GM18909 (cell line): Measurements from ENCODE around the gene SHMT2.

ENCODE experiments used
- ATAC-seq: cut with Tn5 transposase; IDR thresholded peaks from one replicate; pipeline ENCODE4 v1.9.1; 2021; ENCODE audit warnings: mild to moderate bottlenecking; ENCODE audit not compliant: unreplicated experiment, poor library complexity

Gene SHMT2

DNA sequence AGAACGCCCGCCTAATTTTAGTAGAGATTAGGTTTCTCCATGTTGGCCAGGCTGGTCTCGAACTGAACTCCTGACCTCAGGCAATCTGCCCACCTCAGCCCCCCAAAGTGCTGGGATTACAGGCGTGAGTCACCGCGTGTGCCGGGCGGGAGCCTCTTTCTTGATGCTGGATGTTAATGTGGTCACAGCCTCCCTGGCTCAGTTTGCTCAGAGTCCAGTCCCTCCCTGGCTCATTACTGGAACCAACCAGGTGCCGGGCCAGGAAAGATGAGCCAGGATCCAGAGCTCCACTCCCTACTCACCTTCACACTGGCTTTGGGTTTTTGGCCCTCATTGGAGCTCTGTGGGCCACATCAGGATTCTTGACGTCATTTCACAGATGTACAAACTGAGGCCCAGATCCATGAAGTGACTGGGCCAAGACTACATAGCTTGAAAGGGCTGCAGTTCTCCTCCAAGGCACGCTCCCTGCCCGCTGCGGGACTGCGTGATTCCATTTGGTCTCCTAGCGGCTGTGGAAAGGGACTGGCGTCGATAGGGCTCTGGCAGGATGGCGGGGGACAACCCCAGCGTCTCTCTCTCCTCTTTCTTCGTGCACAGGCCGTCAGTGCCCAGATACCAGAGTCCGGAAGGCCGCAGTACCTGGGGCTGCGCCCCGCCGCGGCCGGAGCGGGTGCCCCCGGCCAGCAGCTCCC, 5.1 kb upstream of the SHMT2 start:
- no peak for ATAC-seq

DNA sequence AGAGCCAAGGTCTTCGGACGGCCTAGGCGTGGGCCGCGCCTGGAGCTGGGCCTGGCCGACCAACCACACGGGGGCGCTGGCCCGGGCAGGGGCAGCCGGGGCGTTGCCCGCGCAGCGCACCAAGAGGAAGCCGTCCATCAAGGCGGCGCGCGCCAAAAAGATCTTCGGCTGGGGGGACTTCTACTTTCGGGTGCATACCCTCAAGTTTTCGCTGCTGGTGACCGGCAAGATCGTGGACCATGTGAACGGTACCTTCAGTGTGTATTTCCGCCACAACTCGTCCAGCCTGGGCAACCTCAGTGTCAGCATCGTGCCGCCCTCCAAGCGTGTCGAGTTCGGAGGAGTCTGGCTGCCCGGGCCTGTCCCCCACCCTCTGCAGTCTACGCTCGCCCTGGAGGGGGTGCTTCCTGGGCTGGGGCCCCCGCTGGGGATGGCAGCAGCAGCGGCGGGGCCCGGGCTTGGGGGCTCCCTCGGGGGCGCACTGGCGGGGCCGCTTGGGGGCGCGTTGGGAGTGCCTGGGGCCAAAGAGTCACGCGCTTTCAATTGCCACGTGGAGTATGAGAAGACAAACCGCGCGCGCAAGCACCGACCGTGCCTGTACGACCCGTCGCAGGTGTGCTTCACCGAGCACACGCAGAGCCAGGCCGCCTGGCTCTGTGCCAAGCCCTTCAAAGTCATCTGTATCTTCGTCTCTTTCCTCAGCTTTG, 4.4 kb upstream of the SHMT2 start:
- ATAC-seq, result no peak

DNA sequence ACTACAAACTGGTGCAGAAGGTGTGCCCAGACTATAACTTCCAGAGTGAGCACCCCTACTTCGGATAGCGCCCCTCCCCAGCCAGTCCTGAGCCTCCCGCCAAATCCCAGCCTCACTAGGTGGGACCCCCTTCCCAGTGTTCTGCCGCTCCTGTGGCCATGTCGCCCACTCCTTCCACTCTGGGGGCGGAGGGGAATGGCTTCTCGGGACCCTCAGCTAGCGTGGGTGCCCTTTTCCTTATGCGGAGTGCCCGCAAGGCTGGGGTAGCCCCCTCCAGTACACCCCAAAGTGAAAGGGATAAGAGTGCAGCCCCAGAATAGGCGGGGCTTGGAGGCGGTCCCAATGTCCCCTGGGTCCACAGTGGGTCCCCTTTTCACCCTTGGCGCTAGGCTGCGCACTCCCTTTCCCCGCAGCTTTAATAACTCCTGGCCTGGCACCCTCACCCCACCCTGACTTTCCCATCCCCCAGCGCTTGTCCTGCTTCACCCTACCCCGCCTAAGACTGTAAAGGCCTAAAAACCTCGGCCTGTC, 3.8 kb upstream of the SHMT2 start:
- no peak for ATAC-seq

GRCh38 chr12:57226588-57227314, 2.8 kb upstream of the SHMT2 start:
- ATAC-seq, result no peak

- no peak for ATAC-seq
These were observed 2.0 kb upstream of the SHMT2 start for GRCh38 chr12:57227315-57228115.

GRCh38 chr12:57229046-57229633, 371 bp upstream of the SHMT2 start:
- ATAC-seq, result peak; percentile 11

GRCh38 chr12:57230381-57231155, 1.1 kb downstream of the SHMT2 start:
- no peak for ATAC-seq

DNA sequence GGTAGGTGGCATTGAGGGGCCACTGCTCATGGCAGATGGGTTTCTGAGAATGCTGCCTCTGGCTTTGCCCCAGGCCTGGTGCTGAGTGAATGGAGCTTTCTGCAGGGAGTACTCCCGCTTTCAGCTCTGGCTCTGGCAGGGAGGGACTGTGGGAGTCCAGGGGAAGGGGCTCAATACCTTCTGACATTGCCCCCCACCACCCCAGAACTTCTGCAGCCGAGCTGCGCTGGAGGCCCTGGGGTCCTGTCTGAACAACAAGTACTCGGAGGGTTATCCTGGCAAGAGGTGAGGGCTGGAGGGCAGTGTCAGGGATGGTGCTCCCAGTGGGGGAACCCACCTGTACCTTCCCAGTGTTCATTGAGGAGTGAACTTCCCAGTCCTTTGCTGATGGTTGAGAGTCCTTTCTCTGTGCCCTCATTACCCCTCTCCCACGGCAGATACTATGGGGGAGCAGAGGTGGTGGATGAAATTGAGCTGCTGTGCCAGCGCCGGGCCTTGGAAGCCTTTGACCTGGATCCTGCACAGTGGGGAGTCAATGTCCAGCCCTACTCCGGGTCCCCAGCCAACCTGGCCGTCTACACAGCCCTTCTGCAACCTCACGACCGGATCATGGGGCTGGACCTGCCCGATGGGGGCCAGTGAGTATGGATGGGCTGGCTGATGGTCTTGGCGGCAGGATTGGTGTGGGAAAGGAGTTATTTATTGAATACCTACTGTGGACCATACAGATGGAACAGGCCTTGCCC, 1.9 kb downstream of the SHMT2 start:
- ATAC-seq, result no peak

GRCh38 chr12:57232156-57232756, 2.7 kb downstream of the SHMT2 start:
- no peak for ATAC-seq

GRCh38 chr12:57233357-57234232, 4.1 kb downstream of the SHMT2 start:
- no peak for ATAC-seq

DNA sequence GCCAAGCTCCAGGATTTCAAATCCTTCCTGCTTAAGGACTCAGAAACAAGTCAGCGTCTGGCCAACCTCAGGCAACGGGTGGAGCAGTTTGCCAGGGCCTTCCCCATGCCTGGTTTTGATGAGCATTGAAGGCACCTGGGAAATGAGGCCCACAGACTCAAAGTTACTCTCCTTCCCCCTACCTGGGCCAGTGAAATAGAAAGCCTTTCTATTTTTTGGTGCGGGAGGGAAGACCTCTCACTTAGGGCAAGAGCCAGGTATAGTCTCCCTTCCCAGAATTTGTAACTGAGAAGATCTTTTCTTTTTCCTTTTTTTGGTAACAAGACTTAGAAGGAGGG, 4.7 kb downstream of the SHMT2 start:
- no peak for ATAC-seq

GRCh38 chr12:57234571-57235016, 5.1 kb downstream of the SHMT2 start:
- no peak for ATAC-seq

DNA sequence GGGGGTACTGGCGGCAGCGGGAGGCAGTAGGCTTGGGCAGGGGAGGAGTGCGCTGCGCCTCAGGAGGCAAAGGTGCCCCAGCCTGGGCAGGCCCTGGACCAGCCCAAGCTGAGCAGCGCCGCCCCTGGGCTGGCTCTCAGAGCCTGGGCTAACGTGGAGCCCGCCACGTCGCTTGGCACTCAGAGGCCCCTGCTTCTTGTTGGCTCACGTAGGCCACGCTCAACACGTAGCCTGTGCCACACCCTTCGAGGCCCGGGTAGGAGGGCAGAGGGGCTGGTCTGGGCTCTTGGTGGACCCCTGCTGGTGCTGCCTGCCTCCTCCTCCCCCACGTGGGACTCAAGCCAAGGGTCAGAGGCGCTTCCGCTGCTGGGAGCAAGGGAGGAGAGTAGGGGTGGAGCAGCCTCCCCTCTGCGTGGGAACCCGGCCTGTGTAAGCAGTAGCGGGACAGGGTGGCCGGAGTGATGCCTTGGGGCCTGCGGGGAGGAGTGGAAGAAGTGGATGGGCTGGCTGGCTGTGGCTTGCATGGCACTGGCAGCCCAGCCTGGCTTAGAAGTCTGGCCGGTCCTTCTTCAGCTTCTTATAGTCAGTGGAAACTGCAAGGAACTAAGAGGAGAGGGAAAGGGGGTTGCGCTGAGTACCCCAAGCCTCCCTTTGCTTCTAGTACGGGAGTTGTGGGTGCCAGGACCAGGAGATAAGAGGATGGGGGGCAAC, 5.7 kb downstream of the SHMT2 start:
- no peak for ATAC-seq

DNA sequence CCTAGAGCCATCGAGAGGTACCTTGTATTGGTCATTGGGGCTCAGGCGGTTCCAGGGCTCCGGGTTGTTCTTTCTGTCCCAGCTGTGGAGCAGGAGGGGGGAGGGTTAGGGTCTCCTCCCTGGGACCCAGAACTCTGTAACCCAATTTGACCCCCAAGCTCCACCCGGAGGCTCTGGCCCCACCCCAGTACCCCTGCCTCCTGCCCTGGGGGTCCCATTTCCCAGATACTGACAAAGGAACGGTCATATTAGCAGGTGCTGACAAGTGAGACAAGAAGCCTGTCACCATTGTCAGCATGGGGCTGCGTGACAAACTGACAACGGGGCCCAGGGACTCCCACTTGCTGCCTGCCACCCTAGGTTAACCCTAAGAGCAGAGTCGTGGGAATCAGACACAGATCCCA, 6.2 kb downstream of the SHMT2 start:
- no peak for ATAC-seq

DNA sequence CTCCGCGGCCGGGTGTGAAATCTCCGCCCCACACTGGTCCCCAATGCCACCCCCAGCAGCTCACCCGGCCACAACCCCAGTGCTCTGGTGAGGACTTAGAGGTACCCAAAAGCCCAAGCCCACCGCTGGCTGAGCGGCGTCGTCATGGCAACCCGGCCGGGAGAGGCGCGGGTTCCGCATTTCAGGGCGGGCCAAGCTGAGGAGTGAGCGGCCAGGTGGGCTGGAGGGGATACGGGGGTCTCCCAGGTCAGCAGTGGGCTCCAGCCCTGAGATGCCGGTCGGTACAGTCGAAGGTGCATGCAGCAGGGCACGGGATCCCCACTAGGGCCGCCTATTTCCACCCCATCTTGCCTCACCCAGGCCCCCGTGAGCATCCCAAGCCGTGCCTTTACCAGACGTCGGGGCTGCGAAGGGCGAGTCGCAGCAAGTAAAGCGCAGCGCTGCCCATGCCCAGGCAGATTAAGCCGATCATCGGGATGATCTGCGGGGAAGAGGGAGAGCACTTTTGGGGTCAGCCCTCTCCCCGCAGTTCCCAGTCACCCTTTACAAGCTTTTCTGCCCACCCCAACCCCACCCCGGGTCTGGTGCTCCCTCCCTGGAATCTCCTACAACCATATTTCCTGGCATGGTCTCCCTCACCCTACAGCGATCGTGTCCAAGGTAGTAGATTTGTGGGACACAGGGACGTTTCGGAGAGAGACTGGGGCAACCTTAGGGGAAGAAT, 6.9 kb downstream of the SHMT2 start:
- no peak for ATAC-seq
